HG02678 (cell line): ENCODE data around the gene LGALSL.
"Not testable (repeated sequence)": the region's sequence is repeated elsewhere in the genome, so short reads cannot be mapped to it uniquely, and the experiment has no call there.

Experiments used
- ATAC-seq: cut with Tn5 transposase; IDR thresholded peaks from one replicate; pipeline ENCODE4 v1.9.1; 2021; ENCODE audit warnings: mild to moderate bottlenecking, moderate library complexity; ENCODE audit not compliant: unreplicated experiment

LGALSL gene

GRCh38 chr2:64442277-64442676, 11.7 kb upstream of the LGALSL start:
- no peak for ATAC-seq

- no peak for ATAC-seq
These were observed 11.0 kb upstream of the LGALSL start for GRCh38 chr2:64442801-64443429.

GRCh38 chr2:64445970-64446369, 8.0 kb upstream of the LGALSL start:
- ATAC-seq = not testable (repeated sequence)

- ATAC-seq = no peak
These were observed 6.5 kb upstream of the LGALSL start for GRCh38 chr2:64447317-64448040.

- no peak for ATAC-seq
These were observed 5.9 kb upstream of the LGALSL start for GRCh38 chr2:64448041-64448426.

GRCh38 chr2:64451051-64451450, 2.9 kb upstream of the LGALSL start:
- no peak for ATAC-seq

- peak; percentile 63 for ATAC-seq
These were observed 697 bp downstream of the LGALSL start for GRCh38 chr2:64454386-64455332.

- no peak for ATAC-seq
These were observed 1.6 kb downstream of the LGALSL start for GRCh38 chr2:64455545-64455944.

- ATAC-seq = no peak
These were observed 2.3 kb downstream of the LGALSL start for GRCh38 chr2:64456293-64456692.

GRCh38 chr2:64457524-64457923, 3.6 kb downstream of the LGALSL start:
- ATAC-seq = no peak

GRCh38 chr2:64459575-64459974, 5.6 kb downstream of the LGALSL start:
- no peak for ATAC-seq

- no peak for ATAC-seq
These were observed 6.4 kb downstream of the LGALSL start for GRCh38 chr2:64460330-64460729.

- ATAC-seq = no peak
These were observed 7.5 kb downstream of the LGALSL start for GRCh38 chr2:64461271-64462058.

- ATAC-seq = no peak
These were observed 8.2 kb downstream of the LGALSL start for GRCh38 chr2:64462171-64462570.

GRCh38 chr2:64462940-64463700, 9.2 kb downstream of the LGALSL start:
- no peak for ATAC-seq

GRCh38 chr2:64463781-64464180, 9.8 kb downstream of the LGALSL start:
- no peak for ATAC-seq

GRCh38 chr2:64466478-64467085, 12.6 kb downstream of the LGALSL start:
- ATAC-seq = no peak

- ATAC-seq = no peak
These were observed 13.3 kb downstream of the LGALSL start for GRCh38 chr2:64467096-64467843.

GRCh38 chr2:64469261-64469660, 15.3 kb downstream of the LGALSL start:
- no peak for ATAC-seq
